Nephron (organoid): ENCODE data around the gene CUX1.

Source experiments
- H3K27ac Mint-ChIP-seq, 3 experiments: 2 replicates each; pipeline ENCODE4 v1.8.0; 2020; ENCODE audit warnings: mixed read lengths in 3 of 3, mild to moderate bottlenecking in 2 of 3, moderate library complexity in 1 of 3
- H3K27me3 Mint-ChIP-seq: 2 replicates; pipeline ENCODE4 v1.8.0; 2021; ENCODE audit warnings: low read depth, mild to moderate bottlenecking, moderate library complexity, mixed read lengths
- H3K36me3 Mint-ChIP-seq: 2 replicates; pipeline ENCODE4 v1.8.0; 2020; ENCODE audit warnings: low read depth, mixed read lengths
- H3K4me1 Mint-ChIP-seq: 2 replicates; pipeline ENCODE4 v1.8.0; 2020; ENCODE audit warnings: mixed read lengths
- H3K4me3 Mint-ChIP-seq, 3 experiments: 2 replicates each; pipeline ENCODE4 v1.8.0; 2020; ENCODE audit warnings: mild to moderate bottlenecking in 3 of 3, mixed read lengths in 3 of 3, moderate library complexity in 2 of 3
- H3K9me3 Mint-ChIP-seq: 2 replicates; pipeline ENCODE4 v1.8.0; 2020; ENCODE audit warnings: mixed read lengths
- CTCF ChIP-seq, 3 experiments: fragments of 200-600 bp; sonication (generic); IDR thresholded peaks; one replicate each; pipeline ENCODE4 v1.5.0; 2021; ENCODE audit warnings: antibody characterized with exemption in 3 of 3; ENCODE audit not compliant: unreplicated experiment in 3 of 3

Gene CUX1

GRCh38 chr7:101874028-101874427 is 56.6 kb downstream of the CUX1 start:
- H3K27me3 Mint-ChIP-seq, result peaks cover 6% of the 10 kb centered on the region
- TF ChIP-seq CTCF (IDR thresholded peaks at IDR 0.05; ENCODE audit: unreplicated experiment in 3 of 3), result no peak

GRCh38 chr7:101875283-101875846 is 57.9 kb downstream of the CUX1 start:
- peak overlapping the region in 1 of 3 experiments; percentile 30 for H3K27ac Mint-ChIP-seq
- H3K9me3 Mint-ChIP-seq, result no peaks in the 10 kb centered on the region
- no peak for TF ChIP-seq CTCF (IDR thresholded peaks at IDR 0.05; ENCODE audit: unreplicated experiment in 3 of 3)
- no peak overlapping the region for H3K4me3 Mint-ChIP-seq
- H3K4me1 Mint-ChIP-seq, result peaks cover 57% of the 10 kb centered on the region
- H3K27me3 Mint-ChIP-seq, result peaks cover 6% of the 10 kb centered on the region
- no peaks in the 10 kb centered on the region for H3K36me3 Mint-ChIP-seq

More at GRCh38 chr7:101874028-101874427, 56.6 kb downstream of the CUX1 start:
- H3K4me1 Mint-ChIP-seq, result peaks cover 56% of the 10 kb centered on the region
- no peaks in the 10 kb centered on the region for H3K36me3 Mint-ChIP-seq
- peak overlapping the region in 1 of 3 experiments; percentile 20 for H3K4me3 Mint-ChIP-seq
- H3K27ac Mint-ChIP-seq, result peak overlapping the region; percentile 63 to 83 (median 67)
- H3K9me3 Mint-ChIP-seq, result no peaks in the 10 kb centered on the region

- Mint-ChIP-seq H3K4me3 (no peak overlapping the region), H3K9me3 (no peaks in the 10 kb centered on the region), H3K4me1 (peaks cover 70% of the 10 kb centered on the region), H3K27me3 (peaks cover 6% of the 10 kb centered on the region), H3K27ac (no peak overlapping the region), H3K36me3 (no peaks in the 10 kb centered on the region)
- no peak for TF ChIP-seq CTCF (IDR thresholded peaks at IDR 0.05; ENCODE audit: unreplicated experiment in 3 of 3)
Measured at GRCh38 chr7:101877882-101878591, 60.6 kb downstream of the CUX1 start.

GRCh38 chr7:101878938-101879337 is 61.5 kb downstream of the CUX1 start:
- Mint-ChIP-seq H3K9me3 (no peaks in the 10 kb centered on the region), H3K36me3 (no peaks in the 10 kb centered on the region), H3K27ac (no peak overlapping the region), H3K4me1 (peaks cover 71% of the 10 kb centered on the region), H3K4me3 (no peak overlapping the region), H3K27me3 (peaks cover 6% of the 10 kb centered on the region)
- no peak for TF ChIP-seq CTCF (IDR thresholded peaks at IDR 0.05; ENCODE audit: unreplicated experiment in 3 of 3)

GRCh38 chr7:101879565-101879964 is 62.1 kb downstream of the CUX1 start:
- H3K27ac Mint-ChIP-seq, result peak overlapping the region in 2 of 3 experiments; percentile 38 to 58
- TF ChIP-seq CTCF (IDR thresholded peaks at IDR 0.05; ENCODE audit: unreplicated experiment in 3 of 3), result no peak
- no peaks in the 10 kb centered on the region for H3K36me3 Mint-ChIP-seq
- no peaks in the 10 kb centered on the region for H3K9me3 Mint-ChIP-seq
- peaks cover 4% of the 10 kb centered on the region for H3K27me3 Mint-ChIP-seq
- H3K4me3 Mint-ChIP-seq, result no peak overlapping the region
- peaks cover 70% of the 10 kb centered on the region for H3K4me1 Mint-ChIP-seq
